B cell (primary cell): ENCODE data around the gene KPNA1. TPM values are rescaled to one million over a fixed set of nuclear protein-coding genes. Genes with fewer than 3 reads are reported as not detected.

Experiments
- ATAC-seq: fragments of 200-7000 bp; cut with Tn5 transposase; one replicate; pipeline ENCODE4 v1.10.0; 2021; ENCODE audit warnings: low read depth, mild to moderate bottlenecking, moderate number of reproducible peaks, moderate library complexity
- CTCF ChIA-PET: fragments of 350-600 bp; sonication (Branson Sonifier 250); formaldehyde crosslinking; loops from one replicate; lab custom pipeline; 2021; ENCODE audit warnings: antibody characterized with exemption, inconsistent platforms; lab: Charles Lee
- POLR2A ChIA-PET: fragments of 350-600 bp; sonication (Branson Sonifier 250); formaldehyde crosslinking; loops from one replicate; lab custom pipeline; 2021; ENCODE audit warnings: antibody characterized with exemption; lab: Charles Lee
- DNase-seq: peaks from one replicate; pipeline ENCODE4 v3.0.0; 2013
- H2AFZ ChIP-seq: 2 replicates; pipeline ENCODE4 v1.6.1; 2012; ENCODE audit warnings: mild to moderate bottlenecking, low read depth, low read length; ENCODE audit not compliant: insufficient read depth, poor library complexity, severe bottlenecking
- H3K27ac ChIP-seq, 2 donors: 1 replicate in 1 of 2; 2 replicates in 1 of 2; pipeline ENCODE4 v1.5.1; 2012 to 2013; ENCODE audit warnings: low read length in 2 of 2, mild to moderate bottlenecking in 2 of 2, moderate library complexity in 1 of 2
- H3K27me3 ChIP-seq, 4 experiments: fragments of 200-600 bp in 1 of 4; sonication (generic) in 1 of 4; replicated peaks in 1 of 4; 1 replicate in 2 of 4; 2 replicates in 2 of 4; pipeline versions ENCODE4 v1.6.1 to v1.7.0; 2013 to 2016; ENCODE audit warnings: low read length in 3 of 4, mild to moderate bottlenecking in 2 of 4, mixed read lengths in 1 of 4, moderate library complexity in 1 of 4; ENCODE audit not compliant: insufficient read depth in 4 of 4, control insufficient read depth in 3 of 4; ENCODE audit errors: control extremely low read depth in 1 of 4
- H3K36me3 ChIP-seq, 2 experiments: replicated peaks in 1 of 2; 1 replicate in 1 of 2; 2 replicates in 1 of 2; pipeline versions ENCODE4 v1.6.1 to v1.7.1; 2013; ENCODE audit warnings: low read length in 1 of 2; ENCODE audit not compliant: insufficient read depth in 2 of 2, control insufficient read depth in 1 of 2; ENCODE audit errors: control extremely low read depth in 1 of 2, extremely low read depth in 1 of 2
- H3K4me1 ChIP-seq, 2 donors: fragments of 200-600 bp in 1 of 2; sonication (generic) in 1 of 2; 1 replicate in 1 of 2; 2 replicates in 1 of 2; pipeline versions ENCODE4 v1.5.1 to v1.6.1; 2013 to 2017; ENCODE audit warnings: low read length in 2 of 2; ENCODE audit not compliant: control insufficient read depth in 2 of 2, insufficient read depth in 2 of 2
- H3K4me2 ChIP-seq: replicated peaks from 2 replicates; pipeline ENCODE3; 2012; ENCODE audit warnings: mild to moderate bottlenecking, low read depth, low read length; ENCODE audit not compliant: poor library complexity, severe bottlenecking
- H3K4me3 ChIP-seq, 5 experiments: fragments of 200-600 bp in 1 of 5; sonication (generic) in 1 of 5; 1 replicate in 3 of 5; 2 replicates in 2 of 5; pipeline versions ENCODE4 v1.5.1 to v1.7.0; 2011 to 2016; ENCODE audit warnings: low read length in 4 of 5, mild to moderate bottlenecking in 4 of 5, low read depth in 2 of 5, control low read depth in 1 of 5, moderate library complexity in 1 of 5; ENCODE audit not compliant: insufficient read depth in 1 of 5; ENCODE audit errors: control extremely low read depth in 1 of 5, extremely low read depth in 1 of 5
- H3K79me2 ChIP-seq: fragments of 200-600 bp; sonication (generic); one replicate; pipeline ENCODE4 v1.6.0; 2016; ENCODE audit warnings: low read length; ENCODE audit not compliant: control insufficient read depth, insufficient read depth
- H3K9ac ChIP-seq: fragments of 200-600 bp; sonication (generic); 2 replicates; pipeline ENCODE4 v1.6.1; 2017; ENCODE audit warnings: mild to moderate bottlenecking, low read length, moderate library complexity
- H3K9me3 ChIP-seq, 3 donors: one replicate each; pipeline versions ENCODE4 v1.6.1 to v1.7.1; 2013; ENCODE audit warnings: low read length in 2 of 3; ENCODE audit not compliant: control insufficient read depth in 2 of 3, insufficient read depth in 1 of 3; ENCODE audit errors: control extremely low read depth in 1 of 3
- H4K20me1 ChIP-seq: 2 replicates; pipeline ENCODE4 v1.6.0; 2012; ENCODE audit warnings: mild to moderate bottlenecking, low read length; ENCODE audit not compliant: insufficient read depth, control insufficient read depth, poor library complexity, severe bottlenecking
- H3K27ac Mint-ChIP-seq: one replicate; pipeline ENCODE4 v1.8.0; 2021; ENCODE audit warnings: mixed read lengths
- H3K27me3 Mint-ChIP-seq: one replicate; pipeline ENCODE4 v1.8.0; 2021; ENCODE audit warnings: mixed read lengths
- H3K4me1 Mint-ChIP-seq: one replicate; pipeline ENCODE4 v1.8.0; 2021; ENCODE audit warnings: mixed read lengths
- H3K4me3 Mint-ChIP-seq: one replicate; pipeline ENCODE4 v1.8.0; 2021; ENCODE audit warnings: mixed read lengths
- H3K9me3 Mint-ChIP-seq: one replicate; pipeline ENCODE4 v1.8.0; 2022; ENCODE audit warnings: mixed read lengths; ENCODE audit not compliant: insufficient read depth
- CTCF ChIP-seq: fragments of 200-600 bp; IDR thresholded peaks from one replicate; pipeline ENCODE4 v1.8.0; 2022; ENCODE audit warnings: antibody characterized with exemption, mild to moderate bottlenecking
- EZH2 ChIP-seq: IDR thresholded peaks from 2 replicates; pipeline ENCODE4 v1.6.1; 2012; ENCODE audit warnings: borderline replicate concordance, low read depth, mild to moderate bottlenecking, moderate library complexity, low read length; ENCODE audit not compliant: insufficient read depth, poor library complexity, severe bottlenecking
- WGBS: methylation state at CpG from one replicate; pipeline ENCODE4 v1.1.5; 2013; ENCODE audit warnings: missing lambda C conversion rate; ENCODE audit not compliant: insufficient coverage; 5-methylcytosine and 5-hydroxymethylcytosine counted together
- intact Hi-C: fragments of 100-400 bp; cut with micrococcal nuclease; formaldehyde crosslinking; loops from one replicate; pipeline ENCODE4 v1.10.0; 2022
- polyA plus RNA-seq: library from polyadenylated mRNA; depleted of rRNA; stranded (reverse); fragments of >200 nt; gene quantifications from 2 replicates; pipeline ENCODE4 v1.2.3, GENCODE V29; 2012
- total RNA-seq, 2 donors: library from RNA; stranded (reverse); fragments of 120-200 nt in 1 of 2; gene quantifications; 1 replicate in 1 of 2; 2 replicates in 1 of 2; pipeline versions ENCODE4 v1.2.3 to v1.2.4, GENCODE V29; 2013 to 2022

Gene KPNA1
- total and polyA plus RNA-seq, 2 donors (not counting 1 experiment from before 2014, with no cell fraction given) = 14.9 to 79.4 TPM

DNA sequence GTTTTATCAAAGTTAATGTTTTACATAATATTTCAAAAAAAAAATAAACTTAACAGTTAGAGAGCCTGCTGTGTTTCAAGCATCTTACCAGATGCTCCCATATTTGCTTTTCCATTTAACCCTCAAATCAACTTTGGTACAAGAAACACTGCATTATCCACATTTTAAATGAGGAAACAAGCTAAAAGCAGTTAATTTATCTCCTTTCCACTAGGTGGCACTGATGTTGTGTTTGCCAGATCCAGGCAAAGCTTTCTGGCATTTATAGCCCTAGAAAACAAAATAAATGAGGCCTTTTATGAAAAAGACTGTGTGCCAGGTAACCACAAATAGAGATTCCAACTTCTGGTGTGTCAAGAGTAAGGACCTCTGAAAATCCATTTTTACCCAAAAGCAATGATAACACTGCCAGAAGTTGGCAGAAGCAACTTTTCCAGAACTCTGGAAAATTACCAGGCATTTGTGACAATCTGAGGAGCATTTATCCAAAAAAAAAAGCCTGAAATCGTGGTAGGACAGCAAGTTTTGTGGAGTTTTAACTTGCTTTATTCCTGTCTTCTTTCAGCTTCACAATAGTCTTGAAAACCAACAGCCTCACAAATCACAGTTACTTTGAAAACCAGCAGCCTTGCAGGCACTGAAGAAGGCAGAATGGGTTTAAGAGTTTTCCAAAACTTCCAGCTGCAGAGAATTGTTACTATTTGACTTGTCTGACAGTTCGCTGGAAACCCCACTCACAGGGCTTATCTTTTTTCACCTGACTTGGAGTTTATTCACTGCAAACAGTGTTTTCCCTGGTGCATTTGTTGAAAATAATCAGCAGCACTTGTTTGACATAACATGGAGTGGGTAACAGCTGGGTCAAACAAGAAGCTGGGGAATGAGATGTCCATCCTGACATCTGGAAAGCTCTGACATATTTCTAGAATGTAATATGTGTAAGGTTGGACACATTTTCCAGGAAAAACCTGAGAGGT lies 121.6 kb downstream of the KPNA1 start:
- 100% methylated on average over 1 of the region's 2 CpGs for WGBS
- Histone ChIP-seq H3K27ac (no peak overlapping the region), H2AFZ (no peak overlapping the region), H3K9ac (no peak overlapping the region), H3K4me3 (no peak overlapping the region), H3K79me2 (peaks cover 14% of the 10 kb centered on the region), H4K20me1 (no peaks in the 10 kb centered on the region), H3K4me1 (no peaks in the 10 kb centered on the region), H3K9me3 (no peaks in the 10 kb centered on the region), H3K27me3 (no peaks in the 10 kb centered on the region), H3K36me3 (no peaks in the 10 kb centered on the region), H3K4me2 (no peak overlapping the region)
- Mint-ChIP-seq H3K27me3 (no peaks in the 10 kb centered on the region), H3K9me3 (no peaks in the 10 kb centered on the region), H3K4me1 (peaks cover 13% of the 10 kb centered on the region), H3K27ac (no peak overlapping the region), H3K4me3 (no peak overlapping the region)
- POLR2A ChIA-PET = interaction anchor here (0.6 to 1.0 kb wide), 3 partner anchors 9 to 206 kb away, joined by 3 to 4 read pairs (median 3); partner anchors contain the start of gene FAM162A
- CTCF ChIA-PET = interaction anchor here (0.5 to 3.2 kb wide), 29 partner anchors 9 to 847 kb away, joined by 3 to 38 read pairs (median 4); partner anchors contain the start of genes FAM162A, KPNA1, MIX23 and PARP14
- TF ChIP-seq CTCF = peak; percentile 94
- no peak for TF ChIP-seq EZH2
- intact Hi-C loops = loop anchor here (1.0 to 10.0 kb wide), 3 partner anchors 62 to 636 kb away; no protein-coding TSS in a partner anchor
- DNase-seq (peak; percentile 66), ATAC-seq (no peak)
